Fibroblast of villous mesenchyme (primary cell): ENCODE measurements around the gene P3H1. TPM values are rescaled to one million over a fixed set of nuclear protein-coding genes. Genes with fewer than 3 reads are reported as not detected.
"Not testable (repeated sequence)": the region's sequence is repeated elsewhere in the genome, so short reads cannot be mapped to it uniquely, and the experiment has no call there.

Experiments
- DNase-seq: peaks from one replicate; pipeline ENCODE4 v3.0.0-alpha.2; 2010; ENCODE audit warnings: low read depth
- H3K4me3 ChIP-seq: 2 replicates; pipeline ENCODE4 v1.5.1; 2011; ENCODE audit warnings: low read depth, mild to moderate bottlenecking, low read length
- CTCF ChIP-seq: IDR thresholded peaks from 2 replicates; pipeline ENCODE4 v1.5.1; 2012; ENCODE audit warnings: low read depth, mild to moderate bottlenecking, low read length; ENCODE audit not compliant: insufficient read depth
- total RNA-seq: library from RNA; depleted of rRNA; stranded (reverse); fragments of >200 nt; gene quantifications from 2 replicates; pipeline ENCODE4 v1.2.3, GENCODE V29; 2012

Gene P3H1
- total RNA-seq, 1 donor: 212 TPM

DNA sequence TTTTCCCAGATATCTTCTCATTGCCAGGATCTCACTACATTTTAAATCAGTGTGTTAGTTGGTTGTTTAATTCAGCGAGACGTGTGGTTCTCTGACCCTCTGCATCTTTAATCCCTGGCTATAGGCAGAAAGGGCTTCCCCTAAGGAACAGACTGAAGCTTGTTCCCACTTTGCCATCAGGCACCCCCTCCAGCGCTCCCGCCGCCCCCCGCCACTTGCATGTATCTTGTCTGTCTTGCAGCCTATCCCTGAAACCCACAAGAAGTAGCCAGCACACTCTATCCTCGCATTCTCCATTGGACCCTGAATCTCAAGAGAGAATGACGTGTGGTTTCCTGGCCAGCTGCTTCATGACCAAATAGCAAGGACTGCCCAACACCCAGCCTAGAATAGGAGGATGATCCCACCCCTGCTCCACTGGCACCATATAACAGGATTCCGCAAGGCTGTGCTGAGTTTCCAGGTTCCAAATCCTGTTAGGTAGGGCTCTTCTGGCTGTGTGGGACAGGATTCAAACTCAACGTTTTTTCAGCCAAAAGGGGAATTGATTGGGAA lies 34.6 kb downstream of the P3H1 start:
- H3K4me3 ChIP-seq: no peak overlapping the region
- no peak for DNase-seq
- TF ChIP-seq CTCF: no peak

- DNase-seq: no peak
- TF ChIP-seq CTCF: no peak
- no peak overlapping the region for H3K4me3 ChIP-seq
These were observed 35.2 kb downstream of the P3H1 start for GRCh38 chr1:42731585-42731984.

GRCh38 chr1:42730988-42731387 lies 35.8 kb downstream of the P3H1 start:
- no peak for DNase-seq
- TF ChIP-seq CTCF: no peak
- H3K4me3 ChIP-seq: no peak overlapping the region

GRCh38 chr1:42730002-42730401 lies 36.8 kb downstream of the P3H1 start:
- TF ChIP-seq CTCF: no peak
- no peak overlapping the region for H3K4me3 ChIP-seq
- no peak for DNase-seq

DNA sequence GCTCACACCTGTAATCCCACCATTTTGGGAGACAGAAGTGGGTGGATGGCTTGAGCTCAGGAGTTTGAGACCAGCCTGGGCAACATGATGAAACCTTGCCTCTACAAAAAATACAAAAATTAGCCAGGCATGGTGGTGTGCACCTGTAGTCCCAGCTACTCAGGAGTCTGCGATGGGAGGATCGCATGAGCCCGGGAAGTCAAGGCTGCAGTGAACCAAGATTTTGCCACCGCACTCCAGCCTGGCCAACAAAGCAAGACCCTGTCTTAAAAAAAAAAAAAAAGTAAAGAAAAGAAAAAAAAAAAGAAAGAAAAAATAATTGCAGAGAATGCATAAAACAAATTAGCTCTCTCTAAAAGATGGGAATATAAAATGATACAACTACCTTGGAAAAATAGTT lies 41.0 kb downstream of the P3H1 start:
- not testable (repeated sequence) for DNase-seq, H3K4me3 ChIP-seq

- DNase-seq: no peak
- H3K4me3 ChIP-seq: no peak overlapping the region
- no peak for TF ChIP-seq CTCF
These were observed 43.3 kb downstream of the P3H1 start for GRCh38 chr1:42723511-42723910.

DNA sequence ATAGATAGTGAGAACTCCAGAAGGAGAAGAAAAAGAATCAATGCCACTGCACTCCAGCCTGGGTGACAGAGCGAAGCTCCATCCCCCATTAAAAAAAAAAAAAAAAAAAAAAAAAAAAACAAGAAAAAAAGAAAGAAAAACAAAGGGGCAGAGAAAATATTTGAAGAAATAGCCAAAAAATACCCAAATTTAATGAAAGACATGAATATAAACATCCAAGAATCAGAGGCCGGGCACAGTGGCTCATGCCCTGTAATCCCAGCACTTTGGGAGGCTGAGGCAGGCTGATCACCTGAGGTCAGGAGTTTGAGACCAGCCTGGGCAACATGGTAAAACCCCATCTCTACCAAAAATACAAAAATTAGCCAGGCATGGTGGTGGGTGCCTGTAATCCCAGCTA lies 44.4 kb downstream of the P3H1 start:
- not testable (repeated sequence) for DNase-seq, H3K4me3 ChIP-seq

DNA sequence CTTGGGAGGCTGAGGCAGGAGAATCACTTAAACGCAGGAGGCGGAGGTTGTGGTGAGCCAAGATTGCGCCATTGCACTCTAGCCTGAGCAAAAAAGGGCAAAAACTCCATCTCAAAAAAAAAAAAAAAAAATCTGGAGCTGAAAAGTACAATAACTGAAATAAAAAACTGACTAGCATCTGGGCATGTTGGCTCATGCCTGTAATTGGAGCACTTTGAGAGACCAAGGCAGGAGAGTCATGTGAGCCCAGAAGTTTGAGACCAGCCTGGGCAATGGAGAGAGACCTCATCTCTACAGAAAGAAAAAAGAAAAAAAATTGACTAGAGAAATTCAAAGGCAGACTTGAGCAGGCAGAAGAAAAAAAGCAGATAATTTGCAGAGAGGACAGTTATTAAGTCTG lies 44.9 kb downstream of the P3H1 start:
- no peak for DNase-seq
- TF ChIP-seq CTCF: no peak

More for the DNA sequence above, 44.9 kb downstream of the P3H1 start:
- no peak overlapping the region for H3K4me3 ChIP-seq
